SU-DHL-6 (cell line): Measurements from ENCODE around the gene FUT8.

Source experiments
- EZH2phosphoT487 ChIP-seq: fragments of 200-600 bp; sonication (generic), shearing (Covaris generic); conservative IDR thresholded peaks from 2 replicates; pipeline ENCODE4 v1.6.1; 2018; ENCODE audit warnings: mild to moderate bottlenecking, antibody characterized with exemption, low read length, moderate library complexity, mixed read lengths
- TF ChIP-seq, protein P1 (sequence below): fragments of 200-600 bp; sonication (generic); IDR thresholded peaks from one replicate; pipeline ENCODE4 v1.5.1; 2017; ENCODE audit warnings: antibody characterized with exemption, mild to moderate bottlenecking, low read length, moderate library complexity; ENCODE audit not compliant: insufficient read depth, poor library complexity, severe bottlenecking

DNA sequence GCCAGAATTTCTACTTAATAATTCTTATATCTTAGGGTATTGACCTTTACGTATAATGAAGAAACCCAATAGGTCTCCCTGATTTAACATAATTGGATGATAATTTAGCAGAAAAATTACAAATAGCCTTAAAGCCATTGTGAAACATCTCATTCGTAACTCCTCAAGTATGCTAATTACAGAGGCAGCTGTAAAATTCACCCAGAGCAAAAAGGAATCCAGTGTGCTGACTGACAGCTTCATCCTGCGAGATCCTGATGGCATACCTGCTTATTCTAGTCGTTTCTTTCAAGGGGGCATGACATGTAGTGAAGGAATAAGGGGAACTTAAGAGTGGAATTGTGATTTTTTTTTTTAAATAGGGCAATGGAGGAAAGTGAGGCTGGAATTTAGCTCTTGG lies 291.5 kb downstream of the FUT8 start:
- TF ChIP-seq, protein P1, sequence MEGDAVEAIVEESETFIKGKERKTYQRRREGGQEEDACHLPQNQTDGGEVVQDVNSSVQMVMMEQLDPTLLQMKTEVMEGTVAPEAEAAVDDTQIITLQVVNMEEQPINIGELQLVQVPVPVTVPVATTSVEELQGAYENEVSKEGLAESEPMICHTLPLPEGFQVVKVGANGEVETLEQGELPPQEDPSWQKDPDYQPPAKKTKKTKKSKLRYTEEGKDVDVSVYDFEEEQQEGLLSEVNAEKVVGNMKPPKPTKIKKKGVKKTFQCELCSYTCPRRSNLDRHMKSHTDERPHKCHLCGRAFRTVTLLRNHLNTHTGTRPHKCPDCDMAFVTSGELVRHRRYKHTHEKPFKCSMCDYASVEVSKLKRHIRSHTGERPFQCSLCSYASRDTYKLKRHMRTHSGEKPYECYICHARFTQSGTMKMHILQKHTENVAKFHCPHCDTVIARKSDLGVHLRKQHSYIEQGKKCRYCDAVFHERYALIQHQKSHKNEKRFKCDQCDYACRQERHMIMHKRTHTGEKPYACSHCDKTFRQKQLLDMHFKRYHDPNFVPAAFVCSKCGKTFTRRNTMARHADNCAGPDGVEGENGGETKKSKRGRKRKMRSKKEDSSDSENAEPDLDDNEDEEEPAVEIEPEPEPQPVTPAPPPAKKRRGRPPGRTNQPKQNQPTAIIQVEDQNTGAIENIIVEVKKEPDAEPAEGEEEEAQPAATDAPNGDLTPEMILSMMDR: no peak
- TF ChIP-seq EZH2phosphoT487: no peak
